Measurements from ENCODE around the gene SH3PXD2B.

SH3PXD2B gene

DNA sequence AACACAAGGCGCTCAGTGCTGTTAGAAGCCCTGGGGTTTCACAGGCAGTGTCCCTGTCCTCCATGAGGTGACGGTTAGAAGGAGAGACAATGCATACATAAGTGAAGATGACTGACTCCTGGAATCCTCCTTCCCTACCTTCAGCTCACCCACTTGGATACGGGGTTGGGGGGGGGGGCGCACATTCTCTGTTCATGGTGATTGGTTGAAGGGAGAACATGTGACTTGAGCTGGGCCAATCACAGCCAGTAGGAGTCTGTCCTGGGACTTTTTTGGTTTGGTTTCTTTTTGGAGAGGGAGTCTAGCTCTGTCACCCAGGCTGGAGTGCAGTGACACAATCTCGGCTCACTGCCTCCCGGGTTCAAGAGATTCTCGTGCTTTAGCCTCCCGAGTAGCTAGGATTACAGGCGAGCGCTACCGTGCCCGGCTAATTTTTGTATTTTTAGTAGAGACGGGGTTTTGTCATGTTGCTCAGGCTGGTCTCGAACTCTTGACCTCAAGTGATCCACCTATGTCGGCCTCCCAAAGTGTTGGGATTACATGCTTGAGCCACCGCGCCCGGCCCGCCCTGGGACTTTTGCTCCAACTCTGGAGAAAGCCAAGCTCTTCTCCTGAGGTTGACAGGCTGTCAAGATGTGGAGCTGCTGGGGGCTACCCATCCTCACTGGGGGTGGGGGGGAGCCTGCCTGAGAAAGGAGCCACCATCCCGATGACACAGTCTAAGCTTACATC, 30.8 kb downstream of the SH3PXD2B start:
- no peak for DNase-seq (ENCODE audit: extremely low read depth, low read depth)
- TF ChIP-seq, protein P1, sequence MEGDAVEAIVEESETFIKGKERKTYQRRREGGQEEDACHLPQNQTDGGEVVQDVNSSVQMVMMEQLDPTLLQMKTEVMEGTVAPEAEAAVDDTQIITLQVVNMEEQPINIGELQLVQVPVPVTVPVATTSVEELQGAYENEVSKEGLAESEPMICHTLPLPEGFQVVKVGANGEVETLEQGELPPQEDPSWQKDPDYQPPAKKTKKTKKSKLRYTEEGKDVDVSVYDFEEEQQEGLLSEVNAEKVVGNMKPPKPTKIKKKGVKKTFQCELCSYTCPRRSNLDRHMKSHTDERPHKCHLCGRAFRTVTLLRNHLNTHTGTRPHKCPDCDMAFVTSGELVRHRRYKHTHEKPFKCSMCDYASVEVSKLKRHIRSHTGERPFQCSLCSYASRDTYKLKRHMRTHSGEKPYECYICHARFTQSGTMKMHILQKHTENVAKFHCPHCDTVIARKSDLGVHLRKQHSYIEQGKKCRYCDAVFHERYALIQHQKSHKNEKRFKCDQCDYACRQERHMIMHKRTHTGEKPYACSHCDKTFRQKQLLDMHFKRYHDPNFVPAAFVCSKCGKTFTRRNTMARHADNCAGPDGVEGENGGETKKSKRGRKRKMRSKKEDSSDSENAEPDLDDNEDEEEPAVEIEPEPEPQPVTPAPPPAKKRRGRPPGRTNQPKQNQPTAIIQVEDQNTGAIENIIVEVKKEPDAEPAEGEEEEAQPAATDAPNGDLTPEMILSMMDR (IDR thresholded peaks at IDR 0.05; ENCODE audit: low read depth, low read length) = no peak

DNA sequence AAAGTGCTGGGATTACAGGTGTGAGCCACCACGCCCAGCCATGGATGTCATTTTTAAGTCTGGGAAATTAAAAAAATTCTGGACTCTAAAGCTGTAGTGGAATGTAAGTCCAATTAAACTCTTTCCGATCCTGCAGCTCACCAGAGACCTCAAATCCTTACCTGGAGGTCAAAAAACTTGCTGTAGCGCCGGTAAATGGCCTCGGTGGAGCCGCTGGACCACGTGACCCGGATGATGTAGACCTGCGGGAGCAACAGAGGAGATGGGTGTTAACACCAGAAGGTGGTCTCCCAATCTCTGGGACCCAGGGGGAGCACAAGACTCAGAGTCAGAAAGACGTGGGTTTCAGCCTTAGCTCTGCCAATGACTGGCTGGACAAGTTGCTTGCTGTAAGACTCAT, 32.1 kb downstream of the SH3PXD2B start:
- TF ChIP-seq, protein P1 (IDR thresholded peaks at IDR 0.05; ENCODE audit: low read depth, low read length) = no peak
- no peak for DNase-seq (ENCODE audit: extremely low read depth, low read depth)

DNA sequence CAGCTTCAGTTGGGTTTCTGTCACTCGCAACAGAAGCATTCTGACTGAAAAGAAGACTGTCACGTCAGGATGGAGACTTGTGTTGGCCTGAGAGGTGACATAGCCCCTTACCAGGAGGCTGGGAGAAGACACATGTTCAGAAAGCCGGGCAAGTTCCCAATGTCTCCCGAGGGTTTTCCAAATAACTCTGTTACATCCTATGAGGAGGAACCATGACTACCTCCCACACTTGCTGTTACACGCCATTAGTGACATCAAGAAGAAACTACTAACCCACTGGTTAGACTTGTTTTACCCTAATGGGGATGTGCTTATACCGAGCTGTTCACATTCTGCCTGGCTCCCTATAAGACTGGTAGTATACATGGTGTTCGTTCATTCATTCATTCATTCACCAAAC, 33.3 kb downstream of the SH3PXD2B start:
- DNase-seq (ENCODE audit: extremely low read depth, low read depth) = no peak
- TF ChIP-seq, protein P1 (IDR thresholded peaks at IDR 0.05; ENCODE audit: low read depth, low read length) = no peak

DNA sequence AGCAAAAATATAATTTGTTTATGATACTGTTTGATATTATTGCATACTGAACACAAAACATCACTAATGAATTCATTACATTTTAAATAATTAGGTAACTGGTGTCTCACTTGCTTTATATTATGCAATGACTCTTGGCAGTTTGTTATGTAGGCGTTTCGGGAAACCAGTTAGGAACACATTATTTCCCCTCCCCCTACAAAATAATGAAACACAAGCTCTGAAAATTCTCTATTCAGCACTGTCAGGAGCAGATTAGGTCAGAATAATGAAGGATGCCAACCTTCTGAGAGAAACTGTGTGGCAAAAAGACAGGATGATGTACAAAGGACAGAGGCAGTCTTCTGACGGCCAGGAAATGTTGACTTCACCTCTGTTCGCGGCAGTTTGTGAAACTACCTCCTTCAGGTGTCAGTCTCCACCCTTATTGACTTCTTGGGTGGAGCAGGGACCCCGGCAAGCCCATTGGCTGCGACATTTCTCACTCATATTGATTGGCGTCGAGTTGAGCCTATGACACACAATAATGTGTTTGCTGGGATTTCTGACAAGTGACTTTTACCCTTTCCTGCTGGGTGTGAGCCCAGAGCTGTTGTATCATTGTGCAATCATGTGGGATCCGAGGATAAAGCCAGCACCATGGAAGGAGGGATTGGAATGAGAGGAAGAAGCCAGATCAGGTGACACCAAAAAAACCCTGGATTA, 33.9 kb downstream of the SH3PXD2B start:
- TF ChIP-seq, protein P1 (IDR thresholded peaks at IDR 0.05; ENCODE audit: low read depth, low read length) = no peak
- peak; percentile 94 for DNase-seq (ENCODE audit: extremely low read depth, low read depth)

DNA sequence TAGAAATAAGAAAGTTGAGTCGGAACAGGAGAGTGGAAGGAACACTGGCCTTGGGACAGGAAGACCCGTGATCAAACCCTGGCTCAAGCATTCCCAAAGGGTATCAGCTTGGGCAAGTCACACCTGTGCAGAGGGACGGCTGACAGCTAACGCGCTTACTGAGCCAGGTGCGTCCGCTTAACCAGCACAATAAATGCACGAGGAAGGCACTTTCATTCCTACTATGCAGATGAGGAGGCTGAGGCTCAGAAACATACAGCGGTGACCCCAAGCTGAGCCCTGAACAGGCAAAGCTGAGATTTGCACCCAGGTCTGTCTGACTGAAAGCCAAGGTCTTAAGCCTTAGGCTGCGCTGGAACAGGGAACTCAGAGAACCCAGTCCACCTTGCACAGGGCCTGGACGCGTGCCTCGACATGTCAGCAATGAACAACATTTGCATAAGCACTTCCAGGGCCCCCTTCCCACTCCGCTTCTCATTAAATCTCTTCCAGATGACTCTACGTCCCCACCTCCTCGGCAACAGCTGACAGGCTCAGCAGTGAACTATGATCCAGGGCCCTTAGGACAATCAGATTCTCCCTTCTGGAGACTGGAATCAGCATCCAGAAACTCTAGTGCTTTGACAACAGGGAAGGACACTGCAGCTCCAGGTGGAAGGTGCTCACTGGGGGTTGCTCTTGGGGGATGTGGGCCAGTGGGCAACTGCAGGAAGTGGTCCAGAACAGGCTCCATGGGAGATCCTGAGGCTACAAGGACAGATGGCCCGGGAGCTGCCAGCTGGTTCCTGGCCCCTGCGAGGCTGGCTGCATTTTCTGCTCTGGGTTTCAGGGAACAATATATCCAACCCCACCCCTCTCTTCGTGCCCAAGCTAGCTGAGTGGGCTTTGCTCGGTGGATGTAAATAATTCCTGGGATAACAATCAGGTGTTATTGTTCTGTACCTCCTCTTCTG, 35.2 kb downstream of the SH3PXD2B start:
- DNase-seq (ENCODE audit: extremely low read depth, low read depth) = no peak
- TF ChIP-seq, protein P1 (IDR thresholded peaks at IDR 0.05; ENCODE audit: low read depth, low read length) = no peak

DNA sequence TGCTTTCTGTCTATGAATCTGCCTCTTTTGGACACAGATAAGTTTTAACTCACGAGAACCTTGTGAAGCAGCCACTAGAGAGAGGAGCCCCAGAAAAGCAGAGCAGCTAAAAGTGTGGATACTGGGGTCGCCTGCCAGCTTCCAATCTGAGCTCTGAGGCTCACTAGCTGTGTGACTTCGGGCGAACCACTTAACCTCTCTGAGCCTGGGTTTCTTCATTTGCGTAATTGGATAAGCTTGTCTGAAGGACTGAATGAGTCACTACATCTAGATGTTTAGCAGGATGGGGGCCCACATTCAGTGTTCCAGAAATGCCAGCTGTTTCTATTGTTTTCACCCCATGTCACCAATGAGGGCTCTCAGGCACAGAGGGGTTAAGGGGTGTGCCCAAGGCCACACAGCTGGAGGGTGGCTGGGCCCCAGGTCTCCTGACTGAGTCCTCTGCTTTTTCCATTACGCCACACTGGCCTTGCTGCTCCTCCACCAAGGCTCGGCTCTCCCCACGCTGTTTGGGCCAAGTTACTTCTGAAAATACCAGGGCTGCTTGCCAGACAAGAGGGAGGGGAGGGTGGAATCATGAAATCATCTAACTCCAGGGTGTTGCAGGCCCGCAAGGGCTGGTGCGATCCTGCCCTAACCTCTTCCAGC, 36.2 kb downstream of the SH3PXD2B start:
- TF ChIP-seq, protein P1 (IDR thresholded peaks at IDR 0.05; ENCODE audit: low read depth, low read length) = no peak
- DNase-seq (ENCODE audit: extremely low read depth, low read depth) = peak; percentile 98
